Measurements from ENCODE around the gene NHLRC1. TPM values are rescaled to one million over a fixed set of nuclear protein-coding genes. Genes with fewer than 3 reads are reported as not detected.

Gene NHLRC1
- total and polyA plus RNA-seq, 2 experiments from 2014 or later, result 1.1 TPM

GRCh38 chr6:18118330-18118729, 4.1 kb downstream of the NHLRC1 start:
- DNase-seq (ENCODE audit: low spot score) (no peak), ATAC-seq (no peak)
- Histone ChIP-seq H3K9me2 (ENCODE audit: insufficient read depth) (no peaks in the 10 kb centered on the region; the same call in 1 of the 2 replicates), H3K36me3 (ENCODE audit: insufficient read depth) (no peaks in the 10 kb centered on the region), H3K4me1 (ENCODE audit: insufficient read depth) (no peaks in the 10 kb centered on the region), H3K4me2 (no peak overlapping the region), H2AFZ (no peak overlapping the region), H4K20me1 (replicated peaks; ENCODE audit: insufficient read depth) (no peaks in the 10 kb centered on the region), H3K79me2 (replicated peaks; ENCODE audit: insufficient read depth) (no peaks in the 10 kb centered on the region), H3F3A (replicated peaks; ENCODE audit: low read depth) (0 out of 2 replicates have a peak, but pooled peaks cover 3% of the 10 kb centered on the region), H3K27ac (ENCODE audit: low read depth) (no peak overlapping the region), H3K4me3 (no peak overlapping the region), H3K27me3 (ENCODE audit: insufficient read depth) (peaks cover 22% of the 10 kb centered on the region)
- no peak for TF ChIP-seq NANOG (IDR thresholded peaks at IDR 0.05; ENCODE audit: borderline replicate concordance)
- TF ChIP-seq CTCF (conservative IDR thresholded peaks at IDR 0.05; ENCODE audit: low read depth in 2 of 2), result no peak
- no peak for TF ChIP-seq EZH2 (IDR thresholded peaks at IDR 0.05; ENCODE audit: low read depth, unreplicated experiment)
- TF ChIP-seq JUNB (IDR thresholded peaks at IDR 0.05; ENCODE audit: unreplicated experiment), result no peak
- no peak for TF ChIP-seq ZNF331 (CRISPR knock-in tag; IDR thresholded peaks at IDR 0.05; ENCODE audit: low read depth)
- TF ChIP-seq EZH2phosphoT487 (IDR thresholded peaks at IDR 0.05; ENCODE audit: unreplicated experiment), result no peak
- TF ChIP-seq POLR2AphosphoS5 (IDR thresholded peaks at IDR 0.05; ENCODE audit: low read depth), result no peak
- TF ChIP-seq STAT1 (IDR thresholded peaks at IDR 0.05; ENCODE audit: unreplicated experiment), result no peak
- TF ChIP-seq ZNF462 (CRISPR knock-in tag; IDR thresholded peaks at IDR 0.05), result no peak
- no peak for TF ChIP-seq CREB1 (CRISPR knock-in tag; IDR thresholded peaks at IDR 0.05; ENCODE audit: low read depth)
- TF ChIP-seq REST (IDR thresholded peaks at IDR 0.05; ENCODE audit: unreplicated experiment), result no peak
- TF ChIP-seq ZNF114 (CRISPR knock-in tag; IDR thresholded peaks at IDR 0.05), result no peak
- TF ChIP-seq, protein P1, sequence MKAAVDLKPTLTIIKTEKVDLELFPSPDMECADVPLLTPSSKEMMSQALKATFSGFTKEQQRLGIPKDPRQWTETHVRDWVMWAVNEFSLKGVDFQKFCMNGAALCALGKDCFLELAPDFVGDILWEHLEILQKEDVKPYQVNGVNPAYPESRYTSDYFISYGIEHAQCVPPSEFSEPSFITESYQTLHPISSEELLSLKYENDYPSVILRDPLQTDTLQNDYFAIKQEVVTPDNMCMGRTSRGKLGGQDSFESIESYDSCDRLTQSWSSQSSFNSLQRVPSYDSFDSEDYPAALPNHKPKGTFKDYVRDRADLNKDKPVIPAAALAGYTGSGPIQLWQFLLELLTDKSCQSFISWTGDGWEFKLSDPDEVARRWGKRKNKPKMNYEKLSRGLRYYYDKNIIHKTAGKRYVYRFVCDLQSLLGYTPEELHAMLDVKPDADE (IDR thresholded peaks at IDR 0.05), result no peak
- Mint-ChIP-seq H3K27me3 (ENCODE audit: insufficient read depth, low read depth, poor library complexity) (peaks cover 18% of the 10 kb centered on the region), H3K27ac (no peak overlapping the region), H3K4me1 (peaks cover 4% of the 10 kb centered on the region; the same call in 2 of the 3 replicates), H3K4me3 (no peak overlapping the region), H3K36me3 (ENCODE audit: low read depth) (no peaks in the 10 kb centered on the region; the same call in 2 of the 3 replicates), H3K9me3 (peaks cover 5% of the 10 kb centered on the region; the same call in 1 of the 3 replicates)

All from GM23338 (cell line).